GM18511 (cell line): ENCODE results near the gene TAS2R4.
"Not testable (repeated sequence)": the region's sequence is repeated elsewhere in the genome, so short reads cannot be mapped to it uniquely, and the experiment has no call there.

Source experiments
- ATAC-seq: cut with Tn5 transposase; IDR thresholded peaks from one replicate; pipeline ENCODE4 v1.9.1; 2021; ENCODE audit warnings: mild to moderate bottlenecking, moderate library complexity; ENCODE audit not compliant: unreplicated experiment

The TAS2R4 gene

GRCh38 chr7:141822432-141822831 lies 46.0 kb downstream of the TAS2R4 start:
- ATAC-seq: not testable (repeated sequence)
